ENCODE measurements around the gene PRRC2A.

Gene PRRC2A

GRCh38 chr6:31580438-31580740 is 40.1 kb upstream of the PRRC2A start:
- peak overlapping the region; percentile 87 for H3K4me3 ChIP-seq (ENCODE audit: low read depth, low read length)
- no peak for DNase-seq (ENCODE audit: low read depth)
- TF ChIP-seq CTCF (IDR thresholded peaks at IDR 0.05; ENCODE audit: low read depth, low read length, missing control alignments): no peak

- TF ChIP-seq CTCF (IDR thresholded peaks at IDR 0.05; ENCODE audit: low read depth, low read length, missing control alignments): peak; percentile 96
- no peak for DNase-seq (ENCODE audit: low read depth)
- H3K4me3 ChIP-seq (ENCODE audit: low read depth, low read length): peak overlapping the region; percentile 87
Observed at GRCh38 chr6:31580807-31581433, 39.6 kb upstream of the PRRC2A start.

GRCh38 chr6:31581434-31582229 is 38.9 kb upstream of the PRRC2A start:
- no peak for DNase-seq (ENCODE audit: low read depth)
- H3K4me3 ChIP-seq (ENCODE audit: low read depth, low read length): peak overlapping the region; percentile 87
- no peak for TF ChIP-seq CTCF (IDR thresholded peaks at IDR 0.05; ENCODE audit: low read depth, low read length, missing control alignments)

- DNase-seq (ENCODE audit: low read depth): no peak
- H3K4me3 ChIP-seq (ENCODE audit: low read depth, low read length): peak within 1 kb of the TSS; percentile 87
- no peak for TF ChIP-seq CTCF (IDR thresholded peaks at IDR 0.05; ENCODE audit: low read depth, low read length, missing control alignments)
Observed at GRCh38 chr6:31582230-31582643, 38.3 kb upstream of the PRRC2A start, which contains the start of gene LTB. LTB (minus strand) TSS chr6:31582424; CDS start chr6:31582417, 7 bp downstream.

- peak; percentile 77 for TF ChIP-seq CTCF (IDR thresholded peaks at IDR 0.05; ENCODE audit: low read depth, low read length, missing control alignments)
- H3K4me3 ChIP-seq (ENCODE audit: low read depth, low read length): no peak overlapping the region
- DNase-seq (ENCODE audit: low read depth): no peak
Observed at GRCh38 chr6:31585491-31585890, 35.0 kb upstream of the PRRC2A start.

GRCh38 chr6:31586008-31586407 is 34.5 kb upstream of the PRRC2A start, which contains the start of gene LST1:
LST1 (plus strand) TSS chr6:31586277; CDS start chr6:31587300, 1,023 bp downstream.
- no peak for TF ChIP-seq CTCF (IDR thresholded peaks at IDR 0.05; ENCODE audit: low read depth, low read length, missing control alignments)
- no peak for DNase-seq (ENCODE audit: low read depth)
- no peak within 1 kb of the TSS; the same call in 1 of the 2 replicates for H3K4me3 ChIP-seq (ENCODE audit: low read depth, low read length)

Data from GM12864 (cell line).